GM23248 (cell line): Measurements from ENCODE around the gene C3orf18.

ENCODE experiments used
- EZH2 ChIP-seq: fragments of 200-600 bp; sonication (generic); IDR thresholded peaks from 2 replicates; pipeline ENCODE4 v1.6.1; 2018; ENCODE audit warnings: antibody characterized with exemption, mild to moderate bottlenecking; ENCODE audit not compliant: insufficient read depth, poor library complexity, severe bottlenecking
- EZH2phosphoT487 ChIP-seq: fragments of 200-600 bp; sonication (generic); IDR thresholded peaks from 2 replicates; pipeline ENCODE4 v1.6.1; 2018; ENCODE audit warnings: antibody characterized with exemption, moderate library complexity, mild to moderate bottlenecking, low read depth; ENCODE audit not compliant: insufficient read depth

- TF ChIP-seq EZH2 (no peak), EZH2phosphoT487 (no peak)
These were observed 18.6 kb upstream of the C3orf18 start for GRCh38 chr3:50585919-50586762.
